Measurements from ENCODE around the gene PACS2. TPM values are rescaled to one million over a fixed set of nuclear protein-coding genes. Genes with fewer than 3 reads are reported as not detected.

The PACS2 gene
- total RNA-seq, 1 donor from 2014 or later = 22.5 TPM

DNA sequence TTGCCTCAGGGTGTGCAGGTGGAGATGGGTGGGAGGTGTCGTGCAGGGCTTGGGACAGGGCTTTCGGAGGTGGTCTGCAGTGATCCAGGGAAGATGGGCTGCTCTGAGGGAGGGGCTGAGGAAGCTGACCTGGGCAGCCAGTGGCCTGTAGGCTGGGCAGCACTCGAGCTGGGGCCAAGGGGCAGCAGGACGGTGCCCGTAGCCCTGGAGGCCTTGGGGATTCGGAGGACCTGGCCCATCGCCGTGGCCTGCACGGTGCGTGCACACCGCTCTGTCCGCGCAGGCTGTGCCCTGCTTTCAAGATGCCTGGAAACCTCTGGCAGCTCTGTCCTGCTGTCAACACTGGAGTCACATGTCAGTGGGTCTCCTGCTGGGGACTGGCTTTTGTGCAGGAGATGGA, 9.1 kb downstream of the PACS2 start:
- Histone ChIP-seq H3K9me3 (ENCODE audit: low read depth) (no peaks in the 10 kb centered on the region), H3K4me1 (peaks cover 27% of the 10 kb centered on the region), H3K27me3 (no peaks in the 10 kb centered on the region), H3F3A (ENCODE audit: low read depth) (peaks cover 17% of the 10 kb centered on the region), H4K20me1 (ENCODE audit: low read depth) (peaks cover 68% of the 10 kb centered on the region), H3K36me3 (no peaks in the 10 kb centered on the region), H2AFZ (replicated peaks) (no peak overlapping the region), H3K9ac (no peak overlapping the region), H3K4me2 (no peak overlapping the region), H3K79me2 (ENCODE audit: low read depth) (peaks cover 63% of the 10 kb centered on the region), H3K27ac (no peak overlapping the region), H3K4me3 (no peak overlapping the region)
- Mint-ChIP-seq H3K9me3 (no peaks in the 10 kb centered on the region), H3K36me3 (peaks cover 15% of the 10 kb centered on the region), H3K27me3 (ENCODE audit: insufficient read depth, low read depth) (peaks cover 7% of the 10 kb centered on the region), H3K4me3 (no peak overlapping the region), H3K27ac (peak overlapping the region; percentile 27), H3K4me1 (peaks cover 33% of the 10 kb centered on the region)
- no peak for DNase-seq (ENCODE audit: low spot score)
- no peak for TF ChIP-seq EZH2 (IDR thresholded peaks at IDR 0.05)
- TF ChIP-seq, protein P1, sequence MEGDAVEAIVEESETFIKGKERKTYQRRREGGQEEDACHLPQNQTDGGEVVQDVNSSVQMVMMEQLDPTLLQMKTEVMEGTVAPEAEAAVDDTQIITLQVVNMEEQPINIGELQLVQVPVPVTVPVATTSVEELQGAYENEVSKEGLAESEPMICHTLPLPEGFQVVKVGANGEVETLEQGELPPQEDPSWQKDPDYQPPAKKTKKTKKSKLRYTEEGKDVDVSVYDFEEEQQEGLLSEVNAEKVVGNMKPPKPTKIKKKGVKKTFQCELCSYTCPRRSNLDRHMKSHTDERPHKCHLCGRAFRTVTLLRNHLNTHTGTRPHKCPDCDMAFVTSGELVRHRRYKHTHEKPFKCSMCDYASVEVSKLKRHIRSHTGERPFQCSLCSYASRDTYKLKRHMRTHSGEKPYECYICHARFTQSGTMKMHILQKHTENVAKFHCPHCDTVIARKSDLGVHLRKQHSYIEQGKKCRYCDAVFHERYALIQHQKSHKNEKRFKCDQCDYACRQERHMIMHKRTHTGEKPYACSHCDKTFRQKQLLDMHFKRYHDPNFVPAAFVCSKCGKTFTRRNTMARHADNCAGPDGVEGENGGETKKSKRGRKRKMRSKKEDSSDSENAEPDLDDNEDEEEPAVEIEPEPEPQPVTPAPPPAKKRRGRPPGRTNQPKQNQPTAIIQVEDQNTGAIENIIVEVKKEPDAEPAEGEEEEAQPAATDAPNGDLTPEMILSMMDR (IDR thresholded peaks at IDR 0.05) = no peak
- TF ChIP-seq EZH2phosphoT487 (IDR thresholded peaks at IDR 0.05) = no peak

DNA sequence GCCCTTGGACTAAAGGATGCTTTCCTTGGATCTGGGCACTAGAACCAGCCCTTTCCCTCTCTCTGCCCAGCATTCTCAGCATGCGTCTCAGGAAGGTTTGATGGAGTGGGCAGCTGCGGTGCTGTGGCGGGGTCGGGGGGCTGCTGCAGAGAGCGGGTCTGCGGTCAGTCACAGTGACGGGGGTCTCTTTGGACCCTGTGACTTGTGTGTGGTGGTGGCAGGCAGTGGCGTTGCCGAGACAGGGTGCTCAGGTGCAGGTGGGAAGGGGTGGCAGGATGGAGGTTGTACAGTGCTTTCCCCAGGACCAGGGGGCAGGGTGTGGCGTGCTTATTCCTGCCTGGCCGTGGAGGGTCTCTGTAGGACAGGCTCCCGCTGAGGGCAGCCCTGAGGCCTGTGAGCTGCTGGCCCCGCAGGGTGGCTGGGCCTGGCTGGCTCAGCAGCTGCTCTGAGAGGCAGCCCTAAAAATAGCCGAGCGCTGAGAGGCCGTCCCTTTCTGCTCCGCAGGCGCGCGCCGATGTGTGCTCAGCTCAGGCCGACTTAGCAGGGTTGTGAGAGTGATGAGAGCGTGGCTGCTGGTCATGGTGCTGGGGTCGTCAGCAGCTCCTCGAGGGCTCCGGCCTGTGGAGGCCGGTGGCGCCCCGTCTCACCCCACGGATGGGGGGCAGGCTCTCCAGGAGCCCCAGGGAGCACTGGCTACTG, 9.7 kb downstream of the PACS2 start:
- Histone ChIP-seq H3K9me3 (ENCODE audit: low read depth) (no peaks in the 10 kb centered on the region), H3K36me3 (no peaks in the 10 kb centered on the region), H3K4me1 (peaks cover 32% of the 10 kb centered on the region), H2AFZ (replicated peaks) (no peak overlapping the region), H3K4me3 (no peak overlapping the region), H3K9ac (no peak overlapping the region), H3K27ac (no peak overlapping the region), H3K4me2 (peak overlapping the region; percentile 6), H3K79me2 (ENCODE audit: low read depth) (peaks cover 57% of the 10 kb centered on the region), H4K20me1 (ENCODE audit: low read depth) (peaks cover 74% of the 10 kb centered on the region), H3F3A (ENCODE audit: low read depth) (peaks cover 17% of the 10 kb centered on the region), H3K27me3 (no peaks in the 10 kb centered on the region)
- Mint-ChIP-seq H3K27ac (peak overlapping the region; percentile 53), H3K9me3 (no peaks in the 10 kb centered on the region), H3K27me3 (ENCODE audit: insufficient read depth, low read depth) (peaks cover 7% of the 10 kb centered on the region), H3K4me1 (peaks cover 39% of the 10 kb centered on the region), H3K4me3 (peak overlapping the region; percentile 49), H3K36me3 (peaks cover 13% of the 10 kb centered on the region)
- TF ChIP-seq EZH2phosphoT487 (IDR thresholded peaks at IDR 0.05) = no peak
- no peak for TF ChIP-seq EZH2 (IDR thresholded peaks at IDR 0.05)
- TF ChIP-seq, protein P1 (IDR thresholded peaks at IDR 0.05) = no peak
- peak; percentile 55 for DNase-seq (ENCODE audit: low spot score)

DNA sequence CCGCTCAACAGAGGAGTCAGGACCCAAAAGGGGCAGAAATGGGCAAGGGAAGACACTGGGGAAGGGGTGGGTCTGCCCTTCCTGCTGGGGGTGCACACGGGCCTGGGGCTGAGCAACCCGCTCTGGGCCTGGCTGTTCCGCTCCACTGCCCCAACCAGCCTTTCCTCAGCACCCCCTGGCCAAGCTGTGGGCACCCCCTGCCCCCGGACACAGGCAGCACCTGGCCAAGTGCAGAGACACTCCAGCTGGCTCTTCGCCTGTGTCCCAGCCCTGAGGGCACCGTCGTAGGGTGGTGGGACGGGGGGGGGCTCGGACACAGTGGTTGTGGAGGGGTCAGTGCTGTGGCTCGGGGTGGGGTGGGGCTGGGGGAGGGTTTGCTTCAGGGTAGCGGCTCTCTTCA, 10.3 kb downstream of the PACS2 start:
- Histone ChIP-seq H3K27me3 (no peaks in the 10 kb centered on the region), H3K36me3 (no peaks in the 10 kb centered on the region), H3K27ac (no peak overlapping the region), H3K9ac (no peak overlapping the region), H3K4me2 (no peak overlapping the region), H3F3A (ENCODE audit: low read depth) (peaks cover 17% of the 10 kb centered on the region), H3K79me2 (ENCODE audit: low read depth) (peaks cover 51% of the 10 kb centered on the region), H3K9me3 (ENCODE audit: low read depth) (no peaks in the 10 kb centered on the region), H3K4me3 (no peak overlapping the region), H2AFZ (replicated peaks) (no peak overlapping the region), H3K4me1 (peaks cover 32% of the 10 kb centered on the region), H4K20me1 (ENCODE audit: low read depth) (peaks cover 78% of the 10 kb centered on the region)
- TF ChIP-seq, protein P1 (IDR thresholded peaks at IDR 0.05) = no peak
- TF ChIP-seq EZH2phosphoT487 (IDR thresholded peaks at IDR 0.05) (no peak), EZH2 (IDR thresholded peaks at IDR 0.05) (no peak)
- peaks cover 12% of the 10 kb centered on the region for H3K36me3 Mint-ChIP-seq
- no peaks in the 10 kb centered on the region for H3K9me3 Mint-ChIP-seq
- H3K27ac Mint-ChIP-seq = no peak overlapping the region
- DNase-seq (ENCODE audit: low spot score) = no peak
- H3K27me3 Mint-ChIP-seq (ENCODE audit: insufficient read depth, low read depth) = peaks cover 7% of the 10 kb centered on the region
- H3K4me3 Mint-ChIP-seq = no peak overlapping the region
- peaks cover 42% of the 10 kb centered on the region for H3K4me1 Mint-ChIP-seq
